GM12875 (cell line): ENCODE results near the gene SH2D1B.
"Not testable (repeated sequence)": the region's sequence is repeated elsewhere in the genome, so short reads cannot be mapped to it uniquely, and the experiment has no call there.

Experiments
- H3K4me3 ChIP-seq: one replicate; pipeline ENCODE4 v1.5.1; 2011; ENCODE audit warnings: low read depth, low read length, control low read depth
- TF ChIP-seq, protein P1 (sequence below): IDR thresholded peaks from 2 replicates; pipeline ENCODE4 v1.5.1; 2011; ENCODE audit warnings: low read depth, mild to moderate bottlenecking, control low read depth, inconsistent platforms, low read length, moderate library complexity, borderline replicate concordance; ENCODE audit not compliant: insufficient read depth

The SH2D1B gene

DNA sequence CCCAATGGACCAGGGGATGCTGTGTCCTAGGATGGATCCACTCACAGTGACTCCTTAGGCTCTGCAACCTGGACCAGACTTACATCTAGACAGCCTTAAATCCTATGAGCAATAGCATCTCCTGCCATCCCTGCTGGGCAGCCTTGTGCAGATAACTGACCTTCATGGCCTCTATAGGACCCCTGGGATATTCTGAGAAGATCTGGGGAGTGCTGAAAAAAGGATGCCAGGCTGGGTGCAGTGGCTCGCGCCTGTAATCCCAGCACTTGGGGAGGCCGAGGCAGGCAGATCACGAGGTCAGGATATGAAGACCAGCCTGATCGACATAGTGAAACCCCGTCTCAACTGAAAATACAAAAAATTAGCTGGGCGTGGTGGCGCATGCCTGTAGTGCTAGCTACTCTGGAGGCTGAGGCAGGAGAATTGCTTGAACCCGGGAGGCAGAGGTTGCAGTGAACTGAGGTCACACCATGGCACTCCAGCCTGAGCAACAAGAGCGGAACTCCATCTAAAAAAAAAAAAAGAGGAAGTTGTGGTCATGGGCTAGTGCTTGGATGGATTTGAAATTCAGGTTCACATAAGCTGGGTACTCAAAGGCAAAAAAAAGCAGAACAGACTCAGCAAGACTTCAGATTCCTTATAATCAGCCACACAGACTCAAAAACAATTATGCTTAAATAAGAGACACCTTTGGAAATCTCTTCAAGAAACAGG is 10.9 kb upstream of the SH2D1B start:
- H3K4me3 ChIP-seq: no peak overlapping the region
- TF ChIP-seq, protein P1, sequence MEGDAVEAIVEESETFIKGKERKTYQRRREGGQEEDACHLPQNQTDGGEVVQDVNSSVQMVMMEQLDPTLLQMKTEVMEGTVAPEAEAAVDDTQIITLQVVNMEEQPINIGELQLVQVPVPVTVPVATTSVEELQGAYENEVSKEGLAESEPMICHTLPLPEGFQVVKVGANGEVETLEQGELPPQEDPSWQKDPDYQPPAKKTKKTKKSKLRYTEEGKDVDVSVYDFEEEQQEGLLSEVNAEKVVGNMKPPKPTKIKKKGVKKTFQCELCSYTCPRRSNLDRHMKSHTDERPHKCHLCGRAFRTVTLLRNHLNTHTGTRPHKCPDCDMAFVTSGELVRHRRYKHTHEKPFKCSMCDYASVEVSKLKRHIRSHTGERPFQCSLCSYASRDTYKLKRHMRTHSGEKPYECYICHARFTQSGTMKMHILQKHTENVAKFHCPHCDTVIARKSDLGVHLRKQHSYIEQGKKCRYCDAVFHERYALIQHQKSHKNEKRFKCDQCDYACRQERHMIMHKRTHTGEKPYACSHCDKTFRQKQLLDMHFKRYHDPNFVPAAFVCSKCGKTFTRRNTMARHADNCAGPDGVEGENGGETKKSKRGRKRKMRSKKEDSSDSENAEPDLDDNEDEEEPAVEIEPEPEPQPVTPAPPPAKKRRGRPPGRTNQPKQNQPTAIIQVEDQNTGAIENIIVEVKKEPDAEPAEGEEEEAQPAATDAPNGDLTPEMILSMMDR: no peak

DNA sequence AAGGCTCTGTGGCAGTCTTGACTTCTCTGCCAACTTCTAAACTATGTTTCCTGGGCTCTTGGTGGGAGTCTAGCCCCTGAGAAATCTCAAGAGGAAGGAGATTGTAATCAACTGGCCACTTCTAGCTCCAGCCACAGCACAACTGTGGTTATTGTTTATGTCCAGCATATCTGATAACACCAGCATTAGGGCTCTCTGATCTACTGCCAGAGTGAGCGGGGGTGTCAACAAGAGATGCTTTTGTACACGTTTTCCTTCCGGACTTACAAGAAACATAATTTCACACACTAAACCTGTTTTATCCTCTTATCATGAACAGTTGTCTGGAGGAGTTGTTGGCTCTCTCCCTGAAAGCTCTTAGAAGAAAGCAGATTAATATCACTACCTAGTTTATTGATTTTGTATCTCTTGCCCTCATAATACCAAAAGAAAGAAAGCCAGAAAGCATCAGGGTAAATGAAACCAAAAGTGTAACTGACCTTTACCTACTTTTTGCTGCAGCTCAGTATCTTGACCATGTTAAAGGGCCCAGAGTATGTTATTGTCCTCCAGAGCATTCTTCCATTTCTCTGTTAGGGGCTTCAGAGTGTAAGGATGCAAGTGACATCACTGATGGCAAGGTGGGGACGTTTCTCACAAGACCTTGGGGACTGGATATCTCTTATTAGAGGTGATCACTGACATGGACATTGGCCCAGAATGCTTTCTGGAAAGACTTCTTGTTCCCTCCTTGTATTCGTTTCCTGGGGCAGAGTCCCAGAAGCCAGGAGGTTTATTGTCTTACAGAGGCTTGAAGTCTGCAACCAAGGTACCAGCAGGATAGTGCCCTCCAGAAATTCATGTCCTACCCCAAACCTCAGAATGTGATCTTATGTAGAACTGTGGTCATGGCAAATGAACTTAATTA is 9.6 kb upstream of the SH2D1B start:
- TF ChIP-seq, protein P1: no peak
- no peak overlapping the region for H3K4me3 ChIP-seq

DNA sequence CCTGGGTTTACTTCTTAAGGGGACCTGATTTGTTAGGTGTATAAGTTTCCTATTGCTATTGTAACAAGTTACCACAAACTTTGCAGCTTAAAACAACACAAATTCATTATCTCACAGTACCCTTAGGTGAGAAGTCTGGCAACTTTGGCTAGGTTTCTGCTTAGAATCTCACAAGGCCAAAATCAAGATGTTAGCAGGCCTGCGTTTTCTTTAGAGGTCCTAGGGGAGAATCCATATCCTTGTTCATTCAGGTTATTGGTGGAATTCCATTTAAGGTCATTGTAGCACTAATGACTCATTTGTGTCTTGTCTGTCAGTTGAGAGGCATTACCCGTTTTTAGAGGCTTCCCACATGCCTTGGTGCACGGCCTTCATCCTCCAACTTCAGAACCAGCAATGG is 8.2 kb upstream of the SH2D1B start:
- TF ChIP-seq, protein P1: no peak
- no peak overlapping the region for H3K4me3 ChIP-seq

DNA sequence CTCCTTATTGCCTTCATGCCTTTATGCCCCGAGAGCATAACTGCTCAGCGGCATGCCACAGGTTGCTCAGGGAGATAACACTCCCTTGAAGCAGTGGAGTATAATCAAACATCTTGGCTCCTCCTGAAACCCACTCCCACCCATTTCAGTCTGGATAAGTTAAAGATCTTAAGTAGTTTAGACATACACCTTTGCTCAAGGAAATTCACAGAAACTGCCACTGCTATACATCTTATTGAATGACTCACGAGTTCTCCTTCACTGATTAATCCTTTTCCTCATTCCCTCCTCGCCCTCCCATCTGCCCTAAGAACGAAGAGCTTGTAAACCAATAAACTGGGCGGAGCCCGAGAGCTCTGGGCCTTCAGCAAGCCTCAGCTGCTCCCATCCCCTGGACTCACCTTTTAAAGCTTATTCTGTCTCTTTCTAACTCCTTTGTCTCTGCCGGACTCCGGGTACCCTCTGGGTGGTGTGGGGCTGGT is 7.6 kb upstream of the SH2D1B start:
- not testable (repeated sequence) for H3K4me3 ChIP-seq

DNA sequence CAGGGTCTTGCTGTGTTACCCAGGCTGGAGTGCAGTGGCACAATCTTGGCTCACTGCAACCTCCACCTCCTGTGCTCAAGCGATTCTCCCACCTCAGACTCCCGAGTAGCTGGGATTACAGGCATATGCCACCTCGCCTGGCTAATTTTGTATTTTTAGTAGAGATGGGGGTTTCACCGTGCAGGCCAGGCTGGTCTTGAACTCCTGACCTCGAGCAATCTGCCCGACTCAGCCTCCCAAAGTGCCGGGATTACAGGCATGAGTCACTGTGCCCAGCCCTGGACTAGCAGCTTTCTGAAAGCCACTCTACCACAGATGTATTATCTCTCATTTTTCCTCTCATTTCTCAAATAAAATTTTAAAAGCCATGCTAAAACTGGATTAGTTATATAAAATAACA is 6.6 kb upstream of the SH2D1B start:
- H3K4me3 ChIP-seq: not testable (repeated sequence)

DNA sequence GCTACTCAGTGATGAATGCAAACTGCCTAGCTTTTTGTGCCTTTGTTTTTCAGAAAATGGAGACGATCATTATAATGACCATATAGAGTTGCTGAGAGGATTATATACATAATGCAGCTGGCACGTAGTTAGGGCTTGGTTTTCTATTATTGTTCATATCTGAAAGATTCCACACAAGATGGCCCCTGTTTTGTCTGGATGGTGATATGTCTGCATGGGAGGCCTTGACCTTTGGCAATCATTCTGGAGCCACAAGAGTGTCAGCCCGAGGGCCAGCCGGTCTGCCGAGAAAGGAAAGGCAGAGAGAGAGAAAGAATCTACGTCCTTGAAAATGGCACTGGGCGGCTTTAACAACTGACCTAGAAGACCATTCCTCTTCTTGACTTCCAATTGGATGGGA is 5.7 kb upstream of the SH2D1B start:
- TF ChIP-seq, protein P1: no peak

DNA sequence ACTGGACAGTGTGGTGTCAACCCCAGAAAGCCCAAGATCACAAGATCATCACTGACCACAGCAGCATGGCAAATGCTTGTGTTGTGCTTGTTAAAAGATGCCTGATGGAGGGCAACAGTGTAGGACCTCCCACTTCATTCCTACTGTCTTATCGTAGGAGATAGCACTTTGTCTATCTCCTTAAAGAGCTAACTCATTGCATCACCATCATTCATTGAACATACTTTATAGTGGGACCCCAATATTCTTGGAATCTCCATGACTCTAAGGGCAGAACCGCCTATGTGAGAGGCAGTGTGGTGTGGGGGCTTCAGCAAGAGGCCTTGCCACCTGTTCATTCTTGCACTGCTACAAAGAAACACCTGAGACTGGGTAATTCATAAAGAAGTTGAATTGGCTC is 5.0 kb upstream of the SH2D1B start:
- TF ChIP-seq, protein P1: no peak
- no peak overlapping the region for H3K4me3 ChIP-seq

More for the DNA sequence above, 5.7 kb upstream of the SH2D1B start:
- no peak overlapping the region for H3K4me3 ChIP-seq

DNA sequence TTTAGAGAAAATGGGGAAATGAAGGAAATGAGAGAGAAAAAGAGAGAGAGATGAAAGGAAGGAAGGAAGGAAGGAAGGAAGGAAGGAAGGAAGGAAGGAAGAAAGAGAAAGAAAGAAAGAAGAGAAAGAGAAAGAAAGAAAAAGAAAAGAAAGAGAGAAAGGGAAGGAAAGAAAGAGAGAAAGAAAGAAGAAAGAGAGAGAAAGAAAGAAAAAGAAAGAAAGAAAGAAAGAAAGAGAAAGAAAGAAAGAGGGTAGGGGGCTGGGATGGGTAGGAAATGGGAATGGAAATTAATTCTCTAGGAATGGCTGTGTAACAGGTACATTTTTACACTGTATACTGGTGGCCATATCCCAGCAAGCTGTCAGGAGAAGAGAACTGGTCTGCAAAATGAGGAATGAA is 4.3 kb upstream of the SH2D1B start:
- TF ChIP-seq, protein P1: no peak
- H3K4me3 ChIP-seq: no peak overlapping the region
